GM21528 (cell line): ENCODE data around the gene STRN.
"Not testable (repeated sequence)": the region's sequence is repeated elsewhere in the genome, so short reads cannot be mapped to it uniquely, and the experiment has no call there.

Experiments
- ATAC-seq: cut with Tn5 transposase; IDR thresholded peaks from one replicate; pipeline ENCODE4 v1.9.1; 2021; ENCODE audit warnings: mild to moderate bottlenecking, moderate library complexity; ENCODE audit not compliant: unreplicated experiment, low FRiP score

Gene STRN

GRCh38 chr2:36965206-36965605 lies 1.1 kb downstream of the STRN start:
- ATAC-seq: no peak

- no peak for ATAC-seq
Observed at GRCh38 chr2:36964496-36965058, 1.8 kb downstream of the STRN start.

- no peak for ATAC-seq
Observed at GRCh38 chr2:36963734-36964133, 2.6 kb downstream of the STRN start.

GRCh38 chr2:36963106-36963505 lies 3.2 kb downstream of the STRN start:
- ATAC-seq: no peak

- no peak for ATAC-seq
Observed at GRCh38 chr2:36960773-36961172, 5.6 kb downstream of the STRN start.

GRCh38 chr2:36960005-36960675 lies 6.2 kb downstream of the STRN start:
- no peak for ATAC-seq

GRCh38 chr2:36954977-36955607 lies 11.2 kb downstream of the STRN start:
- no peak for ATAC-seq

GRCh38 chr2:36952748-36953197 lies 13.6 kb downstream of the STRN start:
- ATAC-seq: no peak

GRCh38 chr2:36951574-36951973 lies 14.8 kb downstream of the STRN start:
- ATAC-seq: no peak

- ATAC-seq: no peak
Observed at GRCh38 chr2:36951027-36951518, 15.3 kb downstream of the STRN start.

- no peak for ATAC-seq
Observed at GRCh38 chr2:36949845-36950244, 16.5 kb downstream of the STRN start.

- ATAC-seq: not testable (repeated sequence)
Observed at GRCh38 chr2:36945240-36945639, 21.1 kb downstream of the STRN start.

GRCh38 chr2:36941867-36942266 lies 24.5 kb downstream of the STRN start:
- ATAC-seq: no peak

- ATAC-seq: not testable (repeated sequence)
Observed at GRCh38 chr2:36936526-36936925, 29.8 kb downstream of the STRN start.

GRCh38 chr2:36931688-36932087 lies 34.6 kb downstream of the STRN start:
- ATAC-seq: not testable (repeated sequence)

GRCh38 chr2:36930787-36931410 lies 35.4 kb downstream of the STRN start:
- not testable (repeated sequence) for ATAC-seq

- ATAC-seq: not testable (repeated sequence)
Observed at GRCh38 chr2:36926175-36927132, 39.9 kb downstream of the STRN start.

GRCh38 chr2:36922629-36923028 lies 43.7 kb downstream of the STRN start:
- not testable (repeated sequence) for ATAC-seq

- ATAC-seq: no peak
Observed at GRCh38 chr2:36921984-36922383, 44.4 kb downstream of the STRN start.
